Thoracic aorta (tissue), 2 donors: Measurements from ENCODE around the gene SPP1. TPM values are rescaled to one million over a fixed set of nuclear protein-coding genes. Genes with fewer than 3 reads are reported as not detected.
A peak's percentile ranks its signal among the peaks of the same experiment; 100 is the strongest.

Source experiments
- ATAC-seq: fragments of 150-250 bp; one replicate; pipeline ENCODE4 v1.8.0; 2017; ENCODE audit warnings: low read depth; ENCODE audit not compliant: insufficient number of reproducible peaks, low FRiP score
- DNase-seq: peaks from one replicate; pipeline ENCODE4 v3.0.0-alpha.2; 2020; ENCODE audit warnings: low spot score
- H3K27ac ChIP-seq, 2 donors: fragments of 200-600 bp; sonication (generic); 1 replicate in 1 of 2; 2 replicates in 1 of 2; pipeline ENCODE4 v1.5.1; 2016; ENCODE audit warnings: mild to moderate bottlenecking in 2 of 2, moderate library complexity in 2 of 2
- H3K27me3 ChIP-seq: fragments of 200-600 bp; sonication (generic); replicated peaks from 2 replicates; pipeline ENCODE4 v1.6.0; 2016; ENCODE audit warnings: mild to moderate bottlenecking; ENCODE audit not compliant: insufficient read depth
- H3K36me3 ChIP-seq: fragments of 200-600 bp; sonication (generic); one replicate; pipeline ENCODE4 v1.5.1; 2016
- H3K4me1 ChIP-seq, 2 donors: fragments of 200-600 bp; sonication (generic); 1 replicate in 1 of 2; 2 replicates in 1 of 2; pipeline versions ENCODE4 v1.5.1 to v1.6.0; 2016; ENCODE audit warnings: low read depth in 2 of 2, mild to moderate bottlenecking in 1 of 2; ENCODE audit not compliant: control insufficient read depth in 1 of 2
- H3K4me3 ChIP-seq: fragments of 200-600 bp; sonication (generic); 2 replicates; pipeline ENCODE4 v1.5.1; 2016; ENCODE audit warnings: mild to moderate bottlenecking
- H3K9me3 ChIP-seq: fragments of 200-600 bp; sonication (generic); 2 replicates; pipeline ENCODE4 v1.5.1; 2016
- total RNA-seq, 2 donors: library from RNA; depleted of rRNA; stranded (reverse); fragments of >200 nt; gene quantifications; one replicate each; pipeline versions ENCODE4 v1.1.0 to v1.2.3, GENCODE V29; 2016
- TF ChIP-seq, protein P1 (sequence below): fragments of 200-600 bp; sonication (generic); IDR thresholded peaks from one replicate; pipeline ENCODE4 v1.5.1; 2019; ENCODE audit warnings: antibody characterized with exemption

SPP1 gene
- total RNA-seq, 2 donors from 2014 or later, result 22.1 to 29.2 TPM

DNA sequence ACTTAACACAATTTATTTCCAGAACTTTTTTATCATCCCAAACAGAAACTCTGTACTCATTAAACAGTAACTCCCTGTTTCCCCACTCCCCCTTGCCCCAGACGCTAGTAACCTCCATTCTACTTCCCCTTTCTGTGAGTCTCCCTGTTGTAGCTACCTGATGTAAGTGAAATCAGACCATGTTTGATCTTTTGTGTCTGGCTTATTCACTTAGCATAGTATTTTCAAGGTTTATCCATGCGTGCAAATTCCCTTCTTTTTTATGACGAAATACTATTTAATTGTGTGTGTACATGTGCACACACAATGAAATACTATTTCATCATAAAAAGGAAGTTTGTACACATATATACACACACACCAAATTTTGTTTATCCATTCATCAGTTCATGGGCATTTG, 37.1 kb downstream of the SPP1 start:
- ATAC-seq (no peak), DNase-seq (no peak)
- Histone ChIP-seq H3K4me1 (peaks cover 36 to 73% of the 10 kb centered on the region in 2 donors), H3K27ac (peak overlapping the region; percentile 98), H3K4me3 (peak overlapping the region; percentile 89), H3K36me3 (no peaks in the 10 kb centered on the region), H3K27me3 (no peaks in the 10 kb centered on the region), H3K9me3 (no peaks in the 10 kb centered on the region)
- TF ChIP-seq, protein P1, sequence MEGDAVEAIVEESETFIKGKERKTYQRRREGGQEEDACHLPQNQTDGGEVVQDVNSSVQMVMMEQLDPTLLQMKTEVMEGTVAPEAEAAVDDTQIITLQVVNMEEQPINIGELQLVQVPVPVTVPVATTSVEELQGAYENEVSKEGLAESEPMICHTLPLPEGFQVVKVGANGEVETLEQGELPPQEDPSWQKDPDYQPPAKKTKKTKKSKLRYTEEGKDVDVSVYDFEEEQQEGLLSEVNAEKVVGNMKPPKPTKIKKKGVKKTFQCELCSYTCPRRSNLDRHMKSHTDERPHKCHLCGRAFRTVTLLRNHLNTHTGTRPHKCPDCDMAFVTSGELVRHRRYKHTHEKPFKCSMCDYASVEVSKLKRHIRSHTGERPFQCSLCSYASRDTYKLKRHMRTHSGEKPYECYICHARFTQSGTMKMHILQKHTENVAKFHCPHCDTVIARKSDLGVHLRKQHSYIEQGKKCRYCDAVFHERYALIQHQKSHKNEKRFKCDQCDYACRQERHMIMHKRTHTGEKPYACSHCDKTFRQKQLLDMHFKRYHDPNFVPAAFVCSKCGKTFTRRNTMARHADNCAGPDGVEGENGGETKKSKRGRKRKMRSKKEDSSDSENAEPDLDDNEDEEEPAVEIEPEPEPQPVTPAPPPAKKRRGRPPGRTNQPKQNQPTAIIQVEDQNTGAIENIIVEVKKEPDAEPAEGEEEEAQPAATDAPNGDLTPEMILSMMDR, result no peak

DNA sequence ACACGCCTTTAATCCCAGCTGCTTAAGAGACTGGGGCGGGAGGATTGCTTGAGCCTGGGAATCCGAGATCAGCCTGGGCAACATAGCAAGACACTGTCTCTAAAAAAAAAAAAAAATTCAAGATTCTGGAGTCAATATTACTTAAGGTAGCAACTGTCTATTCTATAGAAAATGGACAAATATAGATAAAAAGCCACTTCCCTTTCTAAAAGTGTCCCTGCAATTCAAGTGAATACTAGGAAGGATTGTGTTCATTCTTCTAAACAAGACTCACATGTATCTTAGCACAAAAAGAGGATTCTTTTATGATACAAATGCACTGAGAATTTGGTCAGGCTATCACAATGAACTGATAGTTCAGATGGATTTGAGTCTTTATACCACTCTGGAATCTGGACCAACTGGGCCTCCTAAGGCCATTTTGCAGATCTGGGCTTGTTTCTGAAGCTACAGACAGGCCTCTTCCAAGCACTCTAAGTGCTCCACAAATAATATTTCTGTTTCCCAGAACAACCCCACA, 38.9 kb downstream of the SPP1 start:
- ATAC-seq, result no peak
- Histone ChIP-seq H3K9me3 (no peaks in the 10 kb centered on the region), H3K27me3 (no peaks in the 10 kb centered on the region), H3K4me3 (peak overlapping the region; percentile 89), H3K4me1 (peaks cover 41 to 84% of the 10 kb centered on the region in 2 donors), H3K36me3 (no peaks in the 10 kb centered on the region), H3K27ac (peak overlapping the region; percentile 98)
- DNase-seq, result no peak
- TF ChIP-seq, protein P1, result no peak

DNA sequence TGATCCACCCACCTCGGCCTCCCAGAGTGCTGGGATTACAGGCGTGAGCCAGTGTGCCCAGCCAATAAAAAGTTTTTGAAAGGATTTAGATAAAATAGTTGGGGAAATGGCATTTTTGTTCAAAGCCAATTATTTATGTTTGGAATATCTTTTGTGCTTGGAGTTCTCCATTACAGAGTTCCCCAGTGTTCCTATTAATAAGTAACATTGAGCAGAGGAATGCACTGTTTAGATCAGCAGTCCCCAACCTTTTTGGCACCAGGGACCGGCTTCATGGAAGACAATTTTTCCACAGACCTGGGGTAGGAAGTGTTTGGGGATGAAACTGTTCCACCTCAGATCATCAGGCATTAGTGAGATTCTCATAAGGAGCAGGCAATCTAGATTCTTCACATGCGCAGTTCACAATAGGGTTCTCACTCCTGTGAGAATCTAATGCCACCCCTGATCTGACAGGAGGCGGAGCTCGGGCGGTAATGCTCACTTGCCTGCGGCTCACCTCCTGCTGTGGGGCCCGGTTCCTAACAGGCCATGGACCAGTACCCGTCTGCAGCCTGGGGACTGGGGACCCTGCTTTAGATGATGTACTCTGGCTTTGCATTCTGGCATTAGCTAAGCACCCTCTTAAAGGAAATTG, 40.3 kb downstream of the SPP1 start:
- peak overlapping the region; percentile 17 for H3K4me3 ChIP-seq
- H3K27ac ChIP-seq, result peak overlapping the region; percentile 98
- peaks cover 55 to 92% of the 10 kb centered on the region in 2 donors for H3K4me1 ChIP-seq
- TF ChIP-seq, protein P1, result no peak
- H3K27me3 ChIP-seq, result no peaks in the 10 kb centered on the region
- ATAC-seq (no peak), DNase-seq (no peak)
- H3K9me3 ChIP-seq, result no peaks in the 10 kb centered on the region
- H3K36me3 ChIP-seq, result peaks cover 5% of the 10 kb centered on the region

DNA sequence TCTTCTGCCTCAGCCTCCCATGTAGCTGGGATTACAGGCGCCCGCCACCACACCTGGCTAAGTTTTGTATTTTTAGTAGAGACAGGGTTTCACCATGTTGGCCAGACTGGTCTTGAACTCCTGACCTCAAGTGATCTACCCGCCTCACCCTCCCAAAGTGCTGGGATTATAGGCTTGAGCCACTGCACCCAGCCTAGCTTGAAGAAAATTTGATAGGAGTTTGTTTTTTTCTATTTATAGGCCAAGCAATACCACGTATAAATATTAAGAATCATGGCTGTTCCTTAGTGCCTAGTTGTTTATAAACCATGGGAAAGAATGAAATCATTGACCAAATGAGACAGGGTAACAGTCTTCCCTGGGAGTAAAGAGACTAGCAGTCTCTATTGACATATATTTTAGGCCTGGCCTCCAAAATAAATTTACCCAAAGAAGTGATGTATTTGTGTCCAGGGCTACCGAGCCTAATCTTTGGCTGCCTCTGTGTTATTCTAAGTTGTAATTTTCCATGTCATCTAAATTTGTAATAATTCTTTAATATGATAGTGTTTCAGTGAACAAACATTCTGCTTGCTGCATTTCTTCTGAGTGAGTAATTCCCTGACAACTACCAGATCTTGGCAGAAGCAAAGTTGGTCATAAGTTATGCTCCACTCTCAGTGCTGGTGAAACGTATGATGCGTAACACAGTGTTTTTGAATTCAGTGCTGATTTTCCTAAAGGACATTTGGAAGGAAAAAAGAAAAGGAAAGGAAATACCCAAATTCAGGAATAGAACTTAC, 42.2 kb downstream of the SPP1 start:
- H3K4me1 ChIP-seq, result peaks cover 61 to 93% of the 10 kb centered on the region in 2 donors
- DNase-seq, result no peak
- peak overlapping the region; percentile 59 for H3K4me3 ChIP-seq

More for the DNA sequence above, 42.2 kb downstream of the SPP1 start:
- peak overlapping the region; percentile 98 for H3K27ac ChIP-seq
- H3K9me3 ChIP-seq, result no peaks in the 10 kb centered on the region
- TF ChIP-seq, protein P1, result no peak
- no peaks in the 10 kb centered on the region for H3K27me3 ChIP-seq
- H3K36me3 ChIP-seq, result peaks cover 5% of the 10 kb centered on the region
- ATAC-seq, result peak; percentile 94
